HepG2 (cell line): ENCODE data around the gene KRTAP5-6. TPM values are rescaled to one million over a fixed set of nuclear protein-coding genes. Genes with fewer than 3 reads are reported as not detected.

Experiments used
- ATRX ChIP-seq: sonication (generic); formaldehyde crosslinking; IDR thresholded peaks from 2 replicates; pipeline ENCODE4 v1.4.0; 2020; ENCODE audit warnings: missing genetic modification reagents, borderline replicate concordance
- CENPT ChIP-seq: sonication (generic); formaldehyde crosslinking; IDR thresholded peaks from 2 replicates; pipeline ENCODE4 v1.8.0; 2022; ENCODE audit warnings: low read depth, mild to moderate bottlenecking, moderate library complexity, missing genetic modification reagents
- EEA1 ChIP-seq: sonication (generic); formaldehyde crosslinking; IDR thresholded peaks from 2 replicates; pipeline ENCODE4 v1.5.1; 2020; ENCODE audit warnings: mild to moderate bottlenecking, missing genetic modification reagents, borderline replicate concordance
- GATAD1 ChIP-seq: IDR thresholded peaks from 2 replicates; pipeline ENCODE4 v1.6.1; 2016; ENCODE audit warnings: missing genetic modification reagents, missing compliant biosample characterization
- HDAC1 ChIP-seq: sonication (generic); formaldehyde crosslinking; IDR thresholded peaks from 2 replicates; pipeline ENCODE4 v1.5.1; 2020; ENCODE audit warnings: mild to moderate bottlenecking, missing genetic modification reagents
- HNF4A ChIP-seq: sonication (generic); formaldehyde crosslinking; IDR thresholded peaks from 2 replicates; pipeline ENCODE4 v1.4.0; 2020; ENCODE audit warnings: missing genetic modification reagents
- KDM2A ChIP-seq: sonication (generic); formaldehyde crosslinking; IDR thresholded peaks from 2 replicates; pipeline ENCODE4 v1.4.0; 2020; ENCODE audit warnings: low read depth, missing genetic modification reagents, borderline replicate concordance
- PHF20 ChIP-seq: sonication (generic); formaldehyde crosslinking; IDR thresholded peaks from 2 replicates; pipeline ENCODE4 v1.5.0; 2020; ENCODE audit warnings: mild to moderate bottlenecking, missing genetic modification reagents
- PRDM15 ChIP-seq: sonication (generic); formaldehyde crosslinking; IDR thresholded peaks from 2 replicates; pipeline ENCODE4 v1.4.0; 2020; ENCODE audit warnings: missing genetic modification reagents
- SETDB1 ChIP-seq: sonication (generic); formaldehyde crosslinking; IDR thresholded peaks from 2 replicates; pipeline ENCODE4 v1.5.1; 2020; ENCODE audit warnings: missing genetic modification reagents, mild to moderate bottlenecking, borderline replicate concordance
- SRY ChIP-seq: sonication (generic); formaldehyde crosslinking; IDR thresholded peaks from 2 replicates; pipeline ENCODE4 v1.8.0; 2022; ENCODE audit warnings: mild to moderate bottlenecking, missing genetic modification reagents
- TARDBP ChIP-seq: sonication (generic); formaldehyde crosslinking; IDR thresholded peaks from 2 replicates; pipeline ENCODE4 v1.8.0; 2022; ENCODE audit warnings: mild to moderate bottlenecking, missing genetic modification reagents
- TBX2 ChIP-seq: sonication (generic); formaldehyde crosslinking; IDR thresholded peaks from 2 replicates; pipeline ENCODE4 v1.5.0; 2020; ENCODE audit warnings: missing genetic modification reagents, mild to moderate bottlenecking, borderline replicate concordance
- THAP11 ChIP-seq: IDR thresholded peaks from 2 replicates; pipeline ENCODE4 v1.6.1; 2016; ENCODE audit warnings: missing biosample characterization, missing genetic modification reagents
- ZNF263 ChIP-seq: sonication (generic); formaldehyde crosslinking; IDR thresholded peaks from 2 replicates; pipeline ENCODE4 v1.4.0; 2020; ENCODE audit warnings: missing genetic modification reagents
- ZNF296 ChIP-seq: sonication (generic); formaldehyde crosslinking; conservative IDR thresholded peaks from 2 replicates; pipeline ENCODE4 v1.5.0; 2020; ENCODE audit warnings: mild to moderate bottlenecking, missing genetic modification reagents
- ZNF558 ChIP-seq: sonication (generic); formaldehyde crosslinking; IDR thresholded peaks from 2 replicates; pipeline ENCODE4 v1.9.0; 2022; ENCODE audit warnings: mild to moderate bottlenecking, missing genetic modification reagents, borderline replicate concordance
- ZNF841 ChIP-seq: sonication (generic); formaldehyde crosslinking; IDR thresholded peaks from 2 replicates; pipeline ENCODE4 v1.8.1; 2023; ENCODE audit warnings: missing genetic modification reagents, borderline replicate concordance
- polyA plus RNA-seq, 8 experiments: library from polyadenylated mRNA; depleted of rRNA in 3 of 8; stranded (reverse) in 7 of 8; unstranded in 1 of 8; fragments of >200 nt; fragmentation: Illumina TruSeq in 4 of 8; extraction: Trizol in 4 of 8; gene quantifications; 2 replicates each; pipeline versions ENCODE4 v1.2.1 to v1.2.3, GENCODE V29; 2011 to 2016; ENCODE audit warnings: low read depth in 4 of 8, missing spikeins in 1 of 8, mixed read lengths in 1 of 8; ENCODE audit not compliant: insufficient read depth in 1 of 8
- total RNA-seq, 5 experiments: library from RNA; depleted of rRNA; stranded (reverse); fragments of >200 nt; fragmentation: Illumina TruSeq; extraction: Trizol; gene quantifications; 2 replicates each; pipeline ENCODE4 v1.2.3, GENCODE V29; 2016; ENCODE audit warnings: low read depth in 1 of 5
- TF ChIP-seq, protein P1 (sequence below): sonication (generic); formaldehyde crosslinking; IDR thresholded peaks from 2 replicates; pipeline ENCODE4 v1.4.0; 2020; ENCODE audit warnings: mild to moderate bottlenecking, missing genetic modification reagents, borderline replicate concordance
- TF ChIP-seq, protein P2 (sequence below): IDR thresholded peaks from 2 replicates; pipeline ENCODE4 v1.6.1; 2016; ENCODE audit warnings: missing genetic modification reagents, missing compliant biosample characterization

KRTAP5-6 gene
- total and polyA plus RNA-seq, 2 of the 13 experiments (the other 11 are each of a cell fraction or from before 2014, with no cell fraction given), result not detected

DNA sequence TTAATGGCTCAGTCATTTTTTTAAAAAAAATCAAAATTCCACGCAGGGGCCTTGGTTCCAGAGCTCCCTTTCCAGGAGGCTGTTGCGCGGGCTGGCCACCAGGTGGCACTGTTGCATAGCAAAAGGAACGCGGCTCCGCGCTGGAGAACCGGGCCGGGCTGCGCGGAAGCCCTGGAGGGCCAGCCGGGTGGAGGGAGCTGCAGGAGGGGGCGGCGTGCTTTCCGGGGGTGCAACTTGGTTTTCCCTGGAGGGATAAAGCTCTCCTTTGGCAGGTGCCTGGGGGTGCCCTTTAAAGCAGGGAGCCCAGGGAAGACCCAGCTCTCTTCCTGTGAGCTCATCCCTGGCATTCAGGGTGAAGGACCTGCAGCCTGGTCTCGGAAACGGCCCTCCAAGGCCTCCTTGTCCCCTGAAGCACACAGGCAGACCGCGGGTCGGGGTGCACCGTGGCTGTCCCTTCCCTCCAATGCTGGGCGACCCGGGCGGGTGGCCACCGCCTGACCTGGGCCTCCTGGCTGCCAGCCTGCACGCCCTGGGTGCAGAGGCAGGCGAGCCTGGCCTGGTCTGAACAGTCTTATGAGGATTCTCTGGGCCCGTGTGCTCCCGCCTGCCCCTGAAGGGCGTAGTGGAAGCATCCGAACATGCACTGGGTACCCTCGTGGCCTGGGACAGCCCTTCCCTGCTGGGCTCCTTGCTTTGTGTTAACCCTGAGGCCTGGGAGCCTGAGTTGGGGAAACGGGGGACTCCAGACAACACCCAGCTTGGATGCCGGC is 44.0 kb upstream of the KRTAP5-6 start (continued):
- TF ChIP-seq, protein P1, sequence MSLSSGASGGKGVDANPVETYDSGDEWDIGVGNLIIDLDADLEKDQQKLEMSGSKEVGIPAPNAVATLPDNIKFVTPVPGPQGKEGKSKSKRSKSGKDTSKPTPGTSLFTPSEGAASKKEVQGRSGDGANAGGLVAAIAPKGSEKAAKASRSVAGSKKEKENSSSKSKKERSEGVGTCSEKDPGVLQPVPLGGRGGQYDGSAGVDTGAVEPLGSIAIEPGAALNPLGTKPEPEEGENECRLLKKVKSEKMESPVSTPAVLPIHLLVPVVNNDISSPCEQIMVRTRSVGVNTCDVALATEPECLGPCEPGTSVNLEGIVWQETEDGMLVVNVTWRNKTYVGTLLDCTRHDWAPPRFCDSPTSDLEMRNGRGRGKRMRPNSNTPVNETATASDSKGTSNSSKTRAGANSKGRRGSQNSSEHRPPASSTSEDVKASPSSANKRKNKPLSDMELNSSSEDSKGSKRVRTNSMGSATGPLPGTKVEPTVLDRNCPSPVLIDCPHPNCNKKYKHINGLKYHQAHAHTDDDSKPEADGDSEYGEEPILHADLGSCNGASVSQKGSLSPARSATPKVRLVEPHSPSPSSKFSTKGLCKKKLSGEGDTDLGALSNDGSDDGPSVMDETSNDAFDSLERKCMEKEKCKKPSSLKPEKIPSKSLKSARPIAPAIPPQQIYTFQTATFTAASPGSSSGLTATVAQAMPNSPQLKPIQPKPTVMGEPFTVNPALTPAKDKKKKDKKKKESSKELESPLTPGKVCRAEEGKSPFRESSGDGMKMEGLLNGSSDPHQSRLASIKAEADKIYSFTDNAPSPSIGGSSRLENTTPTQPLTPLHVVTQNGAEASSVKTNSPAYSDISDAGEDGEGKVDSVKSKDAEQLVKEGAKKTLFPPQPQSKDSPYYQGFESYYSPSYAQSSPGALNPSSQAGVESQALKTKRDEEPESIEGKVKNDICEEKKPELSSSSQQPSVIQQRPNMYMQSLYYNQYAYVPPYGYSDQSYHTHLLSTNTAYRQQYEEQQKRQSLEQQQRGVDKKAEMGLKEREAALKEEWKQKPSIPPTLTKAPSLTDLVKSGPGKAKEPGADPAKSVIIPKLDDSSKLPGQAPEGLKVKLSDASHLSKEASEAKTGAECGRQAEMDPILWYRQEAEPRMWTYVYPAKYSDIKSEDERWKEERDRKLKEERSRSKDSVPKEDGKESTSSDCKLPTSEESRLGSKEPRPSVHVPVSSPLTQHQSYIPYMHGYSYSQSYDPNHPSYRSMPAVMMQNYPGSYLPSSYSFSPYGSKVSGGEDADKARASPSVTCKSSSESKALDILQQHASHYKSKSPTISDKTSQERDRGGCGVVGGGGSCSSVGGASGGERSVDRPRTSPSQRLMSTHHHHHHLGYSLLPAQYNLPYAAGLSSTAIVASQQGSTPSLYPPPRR (CRISPR knock-in tag), result peak; percentile 39; the same call in 1 of the 2 replicates
- TF ChIP-seq SRY (CRISPR knock-in tag) (0 out of 2 replicates have a peak, but pooled peaks have one; percentile 63), HDAC1 (CRISPR knock-in tag) (0 out of 2 replicates have a peak, but pooled peaks have one; percentile 25), CENPT (CRISPR knock-in tag) (no peak), ATRX (no peak), ZNF263 (CRISPR knock-in tag) (0 out of 2 replicates have a peak, but pooled peaks have one; percentile 37), THAP11 (no peak), TARDBP (CRISPR knock-in tag) (peak; percentile 50; the same call in 1 of the 2 replicates), EEA1 (CRISPR knock-in tag) (peak; percentile 65; the same call in 1 of the 2 replicates), TBX2 (no peak), ZNF558 (CRISPR knock-in tag) (no peak), GATAD1 (peak; percentile 57; the same call in 1 of the 2 replicates), ZNF296 (CRISPR knock-in tag) (no peak), ZNF841 (CRISPR knock-in tag) (no peak), HNF4A (CRISPR knock-in tag) (no peak), PRDM15 (CRISPR knock-in tag) (peak; percentile 84; the same call in 1 of the 2 replicates), PHF20 (CRISPR knock-in tag) (no peak), KDM2A (CRISPR knock-in tag) (peak; percentile 84), SETDB1 (CRISPR knock-in tag) (no peak)
- TF ChIP-seq, protein P2, sequence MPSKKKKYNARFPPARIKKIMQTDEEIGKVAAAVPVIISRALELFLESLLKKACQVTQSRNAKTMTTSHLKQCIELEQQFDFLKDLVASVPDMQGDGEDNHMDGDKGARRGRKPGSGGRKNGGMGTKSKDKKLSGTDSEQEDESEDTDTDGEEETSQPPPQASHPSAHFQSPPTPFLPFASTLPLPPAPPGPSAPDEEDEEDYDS (CRISPR knock-in tag), result 0 out of 2 replicates have a peak, but pooled peaks have one; percentile 14
